Non-pigmented ciliary epithelial cell (primary cell): Measurements from ENCODE around the gene TMA7B.

Experiments
- DNase-seq: peaks from one replicate; pipeline ENCODE4 v3.0.0-alpha.2; 2010; ENCODE audit warnings: low read depth

Gene TMA7B

GRCh38 chr22:39954584-39955055 is 5.6 kb upstream of the TMA7B start:
- peak; percentile 90 for DNase-seq

- DNase-seq = no peak
These were observed 4.5 kb upstream of the TMA7B start for GRCh38 chr22:39955675-39956074.

- no peak for DNase-seq
These were observed 3.1 kb upstream of the TMA7B start for GRCh38 chr22:39956932-39957664.

- DNase-seq = no peak
These were observed 2.0 kb upstream of the TMA7B start for GRCh38 chr22:39958009-39958711.

GRCh38 chr22:39958949-39959639 is 1.1 kb upstream of the TMA7B start:
- no peak for DNase-seq

- peak; percentile 99 for DNase-seq
These were observed 872 bp downstream of the TMA7B start for GRCh38 chr22:39960791-39961746.

GRCh38 chr22:39962071-39962470 is 1.9 kb downstream of the TMA7B start:
- DNase-seq = no peak

GRCh38 chr22:39965748-39966147 is 5.6 kb downstream of the TMA7B start:
- DNase-seq = no peak

- DNase-seq = no peak
These were observed 6.3 kb downstream of the TMA7B start for GRCh38 chr22:39966470-39966869.

- no peak for DNase-seq
These were observed 7.1 kb downstream of the TMA7B start for GRCh38 chr22:39967103-39967829.

GRCh38 chr22:39967996-39968972 is 8.1 kb downstream of the TMA7B start:
- DNase-seq = no peak

GRCh38 chr22:39970742-39971141 is 10.5 kb downstream of the TMA7B start:
- no peak for DNase-seq

GRCh38 chr22:39972641-39973040 is 12.4 kb downstream of the TMA7B start:
- DNase-seq = no peak

- no peak for DNase-seq
These were observed 13.5 kb downstream of the TMA7B start for GRCh38 chr22:39973656-39974055.

GRCh38 chr22:39974065-39974464 is 13.9 kb downstream of the TMA7B start:
- no peak for DNase-seq

GRCh38 chr22:39979048-39979447 is 18.9 kb downstream of the TMA7B start:
- no peak for DNase-seq

GRCh38 chr22:39979458-39979857 is 19.3 kb downstream of the TMA7B start:
- no peak for DNase-seq

- DNase-seq = no peak
These were observed 20.4 kb downstream of the TMA7B start for GRCh38 chr22:39980596-39980995.

- DNase-seq = no peak
These were observed 23.1 kb downstream of the TMA7B start for GRCh38 chr22:39983346-39983745.

GRCh38 chr22:39984006-39984405 is 23.8 kb downstream of the TMA7B start:
- DNase-seq = no peak
